HG02798 (cell line): Measurements from ENCODE around the gene STAM2.
"Not testable (repeated sequence)": the region's sequence is repeated elsewhere in the genome, so short reads cannot be mapped to it uniquely, and the experiment has no call there.

Experiments used
- ATAC-seq: cut with Tn5 transposase; IDR thresholded peaks from one replicate; pipeline ENCODE4 v1.9.1; 2021; ENCODE audit warnings: mild to moderate bottlenecking; ENCODE audit not compliant: unreplicated experiment, poor library complexity

Gene STAM2

DNA sequence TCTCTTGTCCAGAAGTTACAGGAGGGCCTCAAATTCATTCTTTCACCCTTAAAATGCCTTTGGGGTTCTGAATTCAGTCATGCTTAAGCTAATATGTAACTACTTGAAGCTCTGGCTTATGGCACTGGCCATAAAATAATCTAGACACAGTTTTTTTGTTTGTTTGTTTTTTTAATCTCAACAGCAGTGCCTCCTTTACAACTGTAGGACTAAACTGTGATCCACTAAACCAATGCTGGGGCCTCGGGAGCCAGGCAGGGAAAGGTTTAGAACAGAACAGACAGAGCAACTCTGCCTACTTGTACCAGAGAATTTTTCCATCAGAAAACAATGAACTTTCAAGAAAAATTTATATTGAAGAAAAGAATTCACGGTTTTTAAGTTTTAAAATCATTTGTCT lies 1.7 kb downstream of the STAM2 start:
- no peak for ATAC-seq

DNA sequence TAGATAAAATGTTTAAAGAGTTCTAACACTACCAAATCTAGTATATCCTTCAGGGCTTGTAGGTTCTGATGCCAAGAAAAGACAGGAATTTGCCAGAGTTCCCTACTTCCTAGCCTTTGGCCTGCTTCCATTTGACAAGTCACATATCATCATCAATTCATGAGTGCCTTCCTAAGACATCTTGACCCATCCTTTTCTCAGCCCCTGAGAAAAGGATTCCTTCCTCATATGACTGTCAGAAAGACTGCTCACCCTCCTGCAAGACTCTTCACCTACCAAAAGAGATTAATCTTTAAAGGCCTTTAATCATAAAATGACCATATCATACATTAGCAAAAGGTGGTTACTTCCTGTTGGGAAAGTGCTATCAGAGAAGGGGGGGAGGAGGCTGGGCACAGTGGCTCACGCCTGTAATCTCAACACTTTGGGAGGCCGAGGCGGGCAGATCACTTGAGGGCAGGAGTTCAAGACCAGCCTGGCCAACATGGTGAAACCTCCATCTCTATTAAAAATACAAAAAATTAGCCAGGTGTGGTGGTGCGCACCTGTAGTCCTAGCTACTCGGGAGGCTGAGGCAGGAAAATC lies 3.3 kb downstream of the STAM2 start:
- ATAC-seq: not testable (repeated sequence)

DNA sequence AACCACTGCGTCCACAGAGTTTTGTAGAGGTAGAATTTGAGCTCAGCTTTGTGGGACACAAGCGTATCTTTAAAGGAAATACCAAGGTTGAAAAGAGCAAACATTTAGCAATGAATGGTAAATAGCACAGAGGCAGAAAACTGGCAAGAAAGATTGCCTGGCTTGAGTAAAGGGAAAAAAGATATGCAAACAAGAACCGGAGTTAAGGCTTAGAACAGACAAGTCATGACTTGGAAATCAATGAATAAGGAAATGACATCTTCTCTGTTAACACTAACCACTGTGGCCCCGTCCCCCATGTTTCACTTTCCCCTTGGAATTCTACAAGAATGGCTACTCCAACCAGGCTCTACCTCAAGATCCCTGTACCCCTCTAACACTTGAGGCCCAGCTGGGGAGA lies 3.8 kb downstream of the STAM2 start:
- ATAC-seq: no peak

DNA sequence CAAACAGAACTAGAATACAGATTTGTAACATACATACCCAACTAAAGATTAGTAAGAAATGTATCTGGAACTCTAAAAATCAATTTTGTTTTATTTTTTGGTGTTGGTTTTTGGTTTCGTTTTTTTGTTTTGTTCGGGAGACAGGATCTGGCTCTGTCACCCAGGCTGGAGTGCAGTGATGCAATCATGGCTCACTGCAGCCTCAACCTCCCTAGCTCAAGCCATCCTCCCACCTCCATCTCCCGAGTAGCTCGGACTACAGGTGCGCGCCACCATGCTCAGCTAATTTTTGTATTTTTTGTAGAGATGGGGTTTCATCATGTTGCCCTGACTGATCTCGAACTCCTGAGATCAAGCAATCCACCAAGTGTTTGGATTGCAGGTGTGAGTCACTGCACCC lies 6.4 kb downstream of the STAM2 start:
- not testable (repeated sequence) for ATAC-seq

DNA sequence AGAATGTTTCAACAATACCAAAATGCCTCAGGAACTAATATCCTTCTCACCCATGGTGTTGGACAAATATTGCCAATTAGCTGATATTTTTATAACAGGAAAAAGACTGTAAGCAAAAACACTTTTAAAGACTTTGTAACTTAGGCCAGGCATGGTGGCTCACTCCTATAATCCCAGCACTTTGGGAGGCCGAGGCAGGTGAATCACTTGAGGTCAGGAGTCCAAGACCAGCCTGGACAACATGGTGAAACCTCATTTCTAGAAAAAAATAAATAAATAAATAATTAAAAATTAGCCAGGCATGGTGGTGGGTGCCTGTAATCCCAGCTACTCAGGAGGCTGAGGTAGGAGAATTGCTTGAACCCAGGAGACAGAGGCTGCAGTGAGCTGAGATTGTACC lies 8.1 kb downstream of the STAM2 start:
- ATAC-seq: not testable (repeated sequence)

DNA sequence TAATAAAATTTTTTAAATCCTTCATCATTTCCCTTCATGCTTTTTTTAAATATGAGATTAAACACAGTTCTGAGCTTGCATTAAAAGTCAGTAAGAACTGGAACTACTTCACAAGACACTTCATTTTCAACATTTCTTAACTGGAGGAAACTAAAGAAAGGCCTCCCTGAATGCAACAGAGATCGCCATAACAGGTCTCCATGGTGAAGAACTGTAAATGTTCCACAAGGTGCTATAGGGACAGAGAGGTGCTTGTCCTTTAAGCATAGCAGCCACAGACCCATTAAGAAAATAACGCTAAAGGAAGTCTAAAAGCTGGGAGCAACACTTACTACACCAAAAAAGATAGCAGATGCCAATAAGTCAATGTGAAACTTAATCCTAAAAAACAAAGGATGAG lies 8.5 kb downstream of the STAM2 start:
- ATAC-seq: peak; percentile 35

DNA sequence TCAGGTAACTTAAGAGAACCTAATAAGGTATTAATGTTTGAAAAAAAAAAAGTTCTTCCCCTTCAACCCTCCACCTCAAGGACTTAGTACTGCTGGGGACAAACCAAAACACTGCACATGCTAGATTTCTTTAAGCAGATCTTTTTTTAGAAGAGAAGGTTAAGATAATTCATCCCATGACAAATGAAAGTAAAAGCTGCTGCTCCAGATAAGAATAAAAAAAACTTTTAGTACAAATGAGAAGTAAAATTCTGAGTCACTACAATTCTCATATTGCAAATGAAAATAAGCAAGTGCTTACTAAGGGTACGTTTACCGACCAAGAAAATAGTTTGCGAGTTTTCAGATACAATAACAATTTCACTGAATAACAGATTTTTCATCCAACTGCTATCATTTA lies 8.9 kb downstream of the STAM2 start:
- peak; percentile 85 for ATAC-seq

DNA sequence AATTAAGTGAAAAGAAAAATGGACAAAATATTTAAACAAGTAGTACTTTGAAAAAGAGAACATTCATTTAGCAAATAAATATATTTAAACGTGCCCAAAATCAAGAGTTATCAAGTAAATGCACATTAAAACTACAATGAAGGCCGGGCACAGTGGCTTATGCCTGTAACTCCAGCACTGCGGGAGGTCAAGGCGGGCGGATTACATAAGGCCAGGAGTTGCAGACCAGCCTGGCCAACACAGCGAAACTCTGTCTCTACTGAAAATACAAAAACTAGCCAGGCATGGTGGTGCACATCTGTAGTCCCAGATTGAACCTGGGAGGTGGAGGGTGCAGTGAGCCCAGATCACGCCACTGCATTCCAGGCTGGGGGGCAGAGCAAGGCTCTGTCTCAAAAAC lies 9.8 kb downstream of the STAM2 start:
- no peak for ATAC-seq

DNA sequence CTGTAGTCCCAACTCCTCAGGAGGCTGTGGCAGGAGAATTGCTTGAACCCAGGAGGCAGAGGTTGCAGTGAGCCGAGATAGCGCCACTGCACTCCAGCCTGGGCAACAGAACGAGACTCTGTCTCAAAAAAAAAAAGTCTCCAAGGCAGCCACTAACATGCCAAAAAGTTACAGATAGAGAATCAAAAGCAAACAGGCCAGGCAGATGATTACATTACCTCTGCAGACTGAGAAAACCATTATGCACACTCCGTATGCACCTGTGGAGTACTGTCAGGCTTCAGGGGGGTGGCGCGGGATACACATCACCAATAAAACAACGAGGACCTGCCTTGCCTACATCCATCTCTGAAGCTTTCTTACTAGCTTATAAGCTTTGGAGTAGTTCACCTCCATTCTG lies 10.3 kb downstream of the STAM2 start:
- ATAC-seq: no peak

DNA sequence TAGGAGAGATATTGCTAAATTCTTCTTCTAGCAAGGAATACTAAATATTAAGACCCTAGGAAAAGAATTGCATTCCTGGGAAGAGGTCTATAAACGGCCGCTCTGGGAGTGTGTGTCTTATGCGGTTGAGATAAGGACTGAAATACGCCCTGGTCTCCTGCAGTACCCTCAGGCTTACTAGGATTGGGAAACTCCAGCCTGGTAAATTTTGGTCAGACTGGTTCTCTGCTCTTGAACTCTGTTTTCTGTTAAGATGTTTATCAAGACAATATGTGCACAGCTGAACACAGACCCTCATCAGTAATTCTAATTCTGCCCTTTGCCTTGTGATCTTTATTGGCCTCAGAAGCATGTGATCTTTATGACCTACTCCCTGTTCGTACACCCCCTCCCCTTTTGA lies 11.9 kb downstream of the STAM2 start:
- ATAC-seq: not testable (repeated sequence)

DNA sequence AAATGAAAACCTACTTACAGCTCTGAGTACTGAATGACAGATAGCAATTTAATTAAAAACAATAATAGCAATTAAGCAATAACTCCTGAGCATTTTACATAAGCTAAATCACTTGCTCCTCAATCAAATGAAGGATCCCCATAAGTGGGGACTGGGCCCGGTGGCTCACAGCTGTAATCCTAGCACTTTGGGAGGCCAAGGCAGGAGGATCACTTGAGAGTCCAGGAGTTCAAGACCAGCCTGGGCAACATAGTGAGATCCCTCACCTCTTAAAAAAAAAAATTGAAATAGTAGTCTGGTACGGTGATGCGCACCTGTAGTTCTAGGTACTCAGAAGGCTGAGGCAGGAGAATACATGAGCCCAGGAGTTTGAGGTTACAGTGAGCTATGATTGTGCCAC lies 13.4 kb downstream of the STAM2 start:
- ATAC-seq: no peak

DNA sequence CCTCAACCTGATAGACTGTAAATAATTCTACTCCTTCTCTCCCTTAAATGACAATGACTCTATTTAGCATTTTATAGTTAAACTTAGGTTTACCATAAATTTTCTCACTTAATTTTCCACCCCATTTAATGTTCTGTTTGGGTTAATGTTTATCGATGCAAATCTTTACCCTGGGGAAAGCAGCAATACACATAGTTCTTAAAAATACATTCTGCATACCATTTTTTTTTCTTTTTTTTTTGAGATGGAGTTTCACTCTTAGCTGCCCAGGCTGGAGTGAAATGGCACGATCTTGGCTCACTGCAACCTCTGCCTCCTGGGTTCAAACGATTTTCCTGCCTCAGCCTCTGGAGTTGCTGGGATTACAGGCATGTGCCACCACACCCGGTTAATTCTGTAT lies 14.0 kb downstream of the STAM2 start:
- ATAC-seq: no peak

DNA sequence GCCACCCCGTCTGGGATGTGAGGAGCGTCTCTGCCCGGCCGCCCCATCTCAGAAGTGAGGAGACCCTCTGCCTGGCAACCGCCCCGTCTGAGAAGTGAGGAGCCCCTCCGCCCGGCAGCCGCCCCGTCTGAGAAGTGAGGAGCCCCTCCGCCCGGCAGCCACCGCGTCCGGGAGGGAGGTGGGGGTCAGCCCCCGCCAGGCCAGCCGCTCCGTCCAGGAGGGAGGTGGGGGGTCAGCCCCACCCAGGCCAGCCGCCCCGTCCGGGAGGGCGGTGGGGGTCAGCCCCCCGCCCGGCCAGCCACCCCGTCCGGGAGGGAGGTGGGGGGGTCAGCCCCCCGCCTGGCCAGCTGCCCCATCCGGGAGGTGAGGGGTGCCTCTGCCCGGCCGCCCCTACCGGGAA lies 15.2 kb downstream of the STAM2 start:
- not testable (repeated sequence) for ATAC-seq

DNA sequence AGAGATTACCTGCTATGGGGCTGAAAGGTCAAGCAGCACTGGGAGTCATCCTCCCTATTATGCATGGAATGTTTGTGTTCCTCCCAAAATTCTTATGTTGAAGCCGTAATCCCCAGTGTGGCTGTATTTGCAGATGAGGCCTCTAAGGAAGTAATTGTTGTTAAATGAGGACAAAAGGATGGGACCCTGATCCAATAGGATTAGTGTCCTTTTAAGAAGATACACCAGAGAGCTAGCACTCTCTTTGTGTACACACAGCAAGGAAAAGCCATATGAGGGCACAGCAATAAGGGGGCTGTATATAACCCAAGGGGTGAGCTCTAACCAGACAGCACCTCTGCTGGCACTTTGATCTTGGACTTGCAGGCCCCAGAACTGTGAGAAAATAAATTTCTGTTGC lies 18.3 kb downstream of the STAM2 start:
- no peak for ATAC-seq

DNA sequence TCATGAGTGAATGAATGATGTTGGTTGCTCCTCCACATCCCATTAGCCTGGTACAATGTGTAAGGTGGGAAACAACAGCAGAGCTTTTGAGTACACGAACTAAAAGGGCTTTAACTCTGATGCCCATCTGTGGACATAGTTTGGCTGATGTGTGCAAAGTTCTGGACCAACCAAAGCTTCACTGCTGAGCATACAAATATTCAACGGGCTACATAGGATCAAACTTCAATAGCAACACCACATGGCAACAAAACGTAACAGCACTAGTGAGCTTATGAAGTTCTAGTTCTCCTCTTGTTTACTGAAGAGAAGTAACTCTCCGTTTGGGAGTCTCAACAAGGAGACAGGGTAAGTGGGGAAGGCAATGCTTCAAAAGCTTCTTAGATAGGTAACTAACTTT lies 20.4 kb downstream of the STAM2 start:
- ATAC-seq: no peak

DNA sequence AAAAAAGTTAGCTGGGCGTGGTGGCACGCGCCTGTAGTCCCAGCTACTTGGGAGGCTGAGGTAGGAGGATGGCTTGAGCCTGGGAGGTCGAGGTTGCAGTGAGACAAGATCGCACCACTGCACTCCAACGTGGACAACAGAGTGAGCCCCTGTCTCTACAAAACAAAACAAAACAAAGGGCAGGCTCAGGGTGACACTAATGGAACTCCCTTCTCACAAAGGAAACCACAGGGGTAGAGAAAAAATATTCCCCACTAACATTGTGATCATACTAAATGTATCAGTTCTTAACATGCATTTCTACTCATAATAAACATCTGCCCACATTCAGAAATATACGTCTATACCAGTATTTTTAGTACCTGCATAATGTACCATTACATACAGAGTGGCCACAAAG lies 21.1 kb downstream of the STAM2 start:
- ATAC-seq: no peak

DNA sequence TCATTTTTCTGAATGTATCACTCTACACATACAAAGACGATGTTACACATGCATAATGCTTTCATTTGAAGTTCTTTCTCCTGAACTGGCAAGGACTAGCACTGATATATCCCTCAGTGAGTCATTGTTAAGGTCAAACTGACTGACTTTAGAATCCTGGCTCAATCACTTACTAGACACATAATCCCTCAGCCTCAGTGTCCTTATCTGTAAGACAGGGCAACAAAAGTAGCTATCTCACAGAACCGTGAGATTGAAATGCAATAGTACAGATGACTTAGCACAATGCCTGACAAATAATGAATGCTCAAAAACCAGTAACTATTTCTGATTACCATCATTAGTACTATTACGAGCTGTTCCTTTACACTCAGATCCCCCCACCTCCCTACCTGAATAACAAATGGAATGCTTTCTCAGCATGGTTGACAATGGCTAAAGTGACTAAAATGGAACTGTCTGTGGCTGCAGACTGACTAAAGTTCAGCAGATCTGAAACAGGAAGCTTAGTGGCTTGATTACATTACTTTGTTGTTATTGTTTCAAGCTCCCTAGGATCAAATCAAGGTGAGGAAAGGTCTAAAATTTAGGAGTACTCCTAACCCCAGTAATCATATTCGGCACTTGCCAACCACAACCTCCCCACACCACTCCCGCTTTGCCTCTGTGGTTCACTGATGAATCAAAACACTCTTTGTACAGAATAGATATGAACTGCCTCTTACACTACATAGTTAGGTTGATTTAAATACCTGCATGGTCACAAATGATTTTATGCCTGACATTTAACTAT lies 40.9 kb downstream of the STAM2 start:
- peak; percentile 74 for ATAC-seq

DNA sequence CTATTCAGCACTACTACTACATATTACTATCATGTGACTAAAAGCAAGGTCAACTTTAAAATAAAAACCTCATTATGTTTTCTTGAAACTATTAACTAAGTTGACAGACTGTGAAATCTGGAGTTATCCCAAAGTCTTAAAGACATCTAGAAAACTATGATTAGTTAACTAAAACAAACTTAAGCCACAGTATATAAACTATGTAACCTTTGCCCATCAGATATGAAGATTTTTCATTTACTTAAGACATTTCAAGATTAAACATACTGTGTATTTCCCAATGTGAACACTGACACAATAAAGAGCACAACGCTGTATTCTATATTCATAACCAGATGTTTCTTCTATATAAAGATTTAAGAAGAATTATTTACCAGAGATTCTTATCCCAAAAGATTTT lies 43.3 kb downstream of the STAM2 start:
- ATAC-seq: no peak

DNA sequence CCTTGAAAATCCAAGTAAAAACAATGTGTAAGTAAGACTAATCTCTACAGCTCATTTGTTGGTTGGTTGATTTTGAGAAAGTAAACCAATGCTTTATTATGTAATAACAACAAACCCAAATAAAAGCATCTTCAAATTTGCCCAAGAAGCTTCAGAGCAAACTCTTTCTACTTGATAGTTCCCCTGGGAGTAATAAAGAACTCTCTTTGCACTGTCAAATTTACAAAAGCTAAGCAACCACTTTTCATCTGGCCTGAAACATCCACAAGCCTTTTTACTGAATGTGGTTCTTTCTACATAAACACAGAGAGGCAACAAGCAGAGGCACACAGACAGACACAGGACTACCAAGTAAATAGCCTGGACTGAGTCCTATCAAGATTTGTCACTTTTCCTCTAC lies 47.9 kb downstream of the STAM2 start:
- no peak for ATAC-seq

DNA sequence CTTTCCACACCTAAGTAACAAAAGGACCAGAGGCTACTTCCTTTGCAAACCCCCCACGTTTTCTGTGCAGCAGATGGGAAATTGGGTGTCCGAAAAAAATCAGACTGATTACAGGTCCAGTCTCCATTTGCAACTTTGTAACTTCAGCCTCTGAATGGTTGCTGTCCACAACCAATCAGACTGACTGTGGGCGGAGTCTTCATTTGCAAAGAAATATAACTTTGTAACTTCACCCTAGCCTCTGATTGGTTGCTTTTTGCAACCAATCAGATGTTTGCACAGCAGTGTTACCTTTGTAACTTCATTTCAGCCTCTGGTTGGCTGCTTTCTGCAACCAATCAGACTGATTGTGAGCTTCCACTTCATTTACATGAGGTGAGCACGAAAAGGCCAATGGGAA lies 48.9 kb downstream of the STAM2 start:
- no peak for ATAC-seq

DNA sequence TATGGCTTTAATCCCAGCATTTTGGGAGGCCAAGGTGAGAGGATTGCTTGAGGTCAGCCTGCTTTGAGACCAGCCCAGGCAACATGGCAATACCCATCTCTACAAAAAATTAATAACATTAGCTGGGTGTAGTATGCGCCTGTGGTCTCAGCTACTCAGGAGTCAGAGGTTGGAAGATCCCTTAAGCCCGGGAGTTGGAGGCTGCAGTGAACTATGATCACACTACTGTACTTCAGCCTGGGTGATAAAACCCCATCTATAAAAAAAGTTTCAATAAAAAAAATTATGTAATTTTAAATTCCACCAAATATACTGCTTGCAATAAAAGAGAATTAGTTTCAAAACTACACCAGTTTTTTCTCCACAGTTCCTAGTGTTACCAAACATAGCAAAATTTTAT lies 53.4 kb downstream of the STAM2 start:
- ATAC-seq: no peak

DNA sequence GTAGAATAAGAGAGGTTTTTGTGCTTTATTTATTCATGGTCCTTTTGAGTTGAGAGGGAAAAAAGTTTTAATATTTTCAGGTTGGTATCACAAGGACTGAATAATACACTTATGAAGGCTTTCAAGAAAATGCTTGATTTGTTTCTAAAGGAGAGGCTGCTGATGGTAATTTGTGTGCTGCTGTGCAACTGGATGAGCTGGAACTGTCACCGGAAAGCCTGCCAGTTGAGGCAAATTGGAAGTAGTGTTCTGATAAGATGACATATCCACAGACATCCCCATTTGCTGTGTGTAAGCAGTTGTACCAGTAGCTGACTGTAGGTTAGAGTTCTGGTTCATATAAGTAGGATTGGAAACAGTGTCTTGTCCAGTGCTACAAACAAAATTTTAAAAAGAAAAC lies 55.1 kb downstream of the STAM2 start:
- no peak for ATAC-seq
